ENCODE measurements around the gene SLC30A4.
"Not testable (repeated sequence)": the region's sequence is repeated elsewhere in the genome, so short reads cannot be mapped to it uniquely, and the experiment has no call there.

Gene SLC30A4

DNA sequence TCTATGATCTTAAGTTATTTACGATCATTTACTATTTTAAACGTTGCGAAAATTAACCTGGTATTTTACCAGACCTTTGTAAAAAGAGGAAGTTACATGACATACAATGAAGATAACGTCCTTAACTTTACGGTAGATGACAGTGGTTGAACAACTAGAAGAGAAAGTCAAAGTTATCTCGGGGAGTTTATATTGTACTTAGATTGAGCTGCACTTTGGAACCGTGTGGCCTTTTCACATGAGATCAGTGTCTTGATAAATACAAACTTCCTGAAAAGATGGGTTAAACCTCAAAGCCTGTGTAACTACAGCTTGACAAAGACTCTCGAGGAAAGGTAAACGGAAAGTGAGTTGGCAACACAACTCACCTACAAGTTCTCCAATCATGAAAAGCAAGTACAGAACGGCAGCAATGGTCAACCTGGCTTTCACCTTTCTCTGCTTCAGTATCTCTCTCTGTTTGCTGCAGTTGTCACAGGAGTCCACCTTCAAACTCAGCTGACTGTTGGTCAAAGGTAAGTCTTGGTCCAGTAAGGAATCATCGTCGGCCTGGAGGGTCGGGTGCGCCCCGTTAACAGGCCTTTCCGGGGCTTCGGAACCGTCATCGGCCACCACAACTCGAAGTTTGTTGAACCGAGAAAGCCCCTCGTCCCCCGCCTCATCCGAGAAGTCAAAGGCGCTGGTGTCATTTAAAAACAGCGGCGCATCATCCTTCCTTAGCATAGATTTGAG, 793 bp downstream of the SLC30A4 start:
- DNase-seq (ENCODE audit: low read depth, low spot score), result peak; percentile 36
- H3K4me3 ChIP-seq (ENCODE audit: low read length), result peak overlapping the region; percentile 65

DNA sequence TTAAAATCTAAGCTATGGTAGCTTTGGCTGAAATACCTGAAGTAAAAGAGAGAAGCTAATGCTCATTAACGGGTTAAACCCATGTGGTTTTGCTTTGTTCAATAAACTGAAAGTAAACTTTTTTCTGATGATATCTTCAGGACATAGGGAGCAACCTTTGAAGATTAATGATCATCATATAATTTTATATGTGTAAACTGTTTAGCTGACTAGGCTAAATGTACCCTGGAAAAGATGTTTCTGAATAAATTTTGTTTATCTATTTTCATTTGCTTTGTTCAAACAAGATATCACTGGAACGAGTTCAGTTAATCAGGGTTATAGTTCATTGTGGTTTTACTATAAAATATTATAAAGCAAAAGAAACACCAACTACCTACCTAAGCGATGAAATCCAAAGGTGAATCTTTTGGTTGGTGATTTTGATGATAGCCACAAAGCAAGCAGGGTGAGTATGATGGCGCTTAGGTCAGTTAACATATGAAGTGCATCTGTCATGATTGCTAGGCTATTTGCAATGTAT, 11.7 kb downstream of the SLC30A4 start:
- no peak overlapping the region for H3K4me3 ChIP-seq (ENCODE audit: low read length)
- DNase-seq (ENCODE audit: low read depth, low spot score), result no peak

DNA sequence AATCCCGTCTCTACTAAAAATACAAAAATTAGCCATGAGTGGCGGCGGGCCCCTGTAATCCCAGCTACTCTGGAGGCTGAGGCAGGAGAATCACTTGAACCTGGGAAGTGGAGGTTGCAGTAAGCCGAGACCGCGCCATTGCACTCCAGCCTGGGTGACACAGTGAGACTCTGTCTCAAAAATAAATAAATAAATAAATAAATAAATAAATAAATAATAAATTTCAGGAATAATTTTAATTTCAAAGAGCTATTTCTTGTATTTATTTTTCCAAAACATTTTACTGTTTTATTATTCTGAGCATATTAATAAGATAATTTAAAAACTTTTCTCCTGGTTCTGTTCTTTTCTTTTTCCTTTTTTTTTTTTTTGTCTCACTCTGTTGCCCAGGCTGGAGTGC, 15.4 kb downstream of the SLC30A4 start:
- not testable (repeated sequence) for DNase-seq (ENCODE audit: low read depth, low spot score); H3K4me3 ChIP-seq (ENCODE audit: low read length)

DNA sequence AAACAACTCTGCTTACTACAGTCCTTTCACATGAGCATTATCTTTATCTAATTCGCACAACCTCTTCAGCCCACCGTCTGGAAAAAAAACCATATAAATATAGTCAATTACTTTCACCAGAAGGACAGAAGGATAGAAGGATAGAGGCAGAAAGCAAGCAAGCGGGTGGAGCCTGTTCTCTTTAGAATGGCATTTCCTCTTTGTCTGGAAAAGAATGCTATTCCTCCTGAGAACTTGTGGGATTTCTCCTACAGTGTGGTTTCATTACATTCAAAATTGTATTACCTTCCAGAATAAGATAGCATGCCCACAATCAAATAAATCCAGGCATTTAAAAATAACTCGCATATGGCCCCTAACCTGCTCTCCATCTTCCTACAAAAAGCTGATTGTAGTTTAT, 23.1 kb downstream of the SLC30A4 start:
- no peak overlapping the region for H3K4me3 ChIP-seq (ENCODE audit: low read length)
- DNase-seq (ENCODE audit: low read depth, low spot score), result no peak

DNA sequence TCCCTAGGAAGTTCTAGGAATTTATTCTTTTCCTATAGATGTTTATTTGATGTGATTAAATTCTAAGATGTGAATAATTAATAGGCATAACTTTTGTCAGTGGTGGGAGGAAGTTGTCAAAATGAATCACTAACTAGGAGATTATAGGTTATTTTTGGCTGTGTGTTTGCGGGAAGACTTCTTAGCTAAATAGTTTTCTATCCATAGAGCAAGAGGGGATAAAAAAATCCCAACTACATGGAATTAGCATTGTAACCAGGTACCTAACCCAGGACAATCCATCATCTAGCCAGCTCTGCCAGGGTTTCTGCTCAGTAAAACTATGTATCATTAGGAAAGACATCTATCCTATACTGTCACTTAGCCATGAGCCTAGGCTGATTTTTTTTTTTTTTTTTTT, 23.9 kb downstream of the SLC30A4 start:
- DNase-seq (ENCODE audit: low read depth, low spot score), result no peak
- no peak overlapping the region for H3K4me3 ChIP-seq (ENCODE audit: low read length)

DNA sequence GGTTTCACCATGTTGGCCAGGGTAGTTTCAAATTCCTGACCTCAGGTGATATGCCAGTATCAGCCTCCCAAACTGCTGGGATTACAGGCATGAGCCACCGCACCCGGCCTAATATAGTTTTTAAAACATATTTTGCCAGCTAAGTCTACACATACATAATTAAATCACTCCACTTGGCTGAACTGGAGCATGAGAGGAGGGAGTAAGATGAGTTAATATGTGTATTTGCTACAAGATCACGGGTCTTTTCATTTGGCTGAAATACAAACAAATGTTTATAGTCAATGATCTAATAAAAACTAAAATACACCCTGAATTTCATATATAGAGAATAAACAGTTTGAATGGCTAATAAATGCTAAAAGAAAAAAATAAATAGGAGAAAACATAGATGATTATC, 25.3 kb downstream of the SLC30A4 start:
- DNase-seq (ENCODE audit: low read depth, low spot score), result no peak
- H3K4me3 ChIP-seq (ENCODE audit: low read length), result no peak overlapping the region

DNA sequence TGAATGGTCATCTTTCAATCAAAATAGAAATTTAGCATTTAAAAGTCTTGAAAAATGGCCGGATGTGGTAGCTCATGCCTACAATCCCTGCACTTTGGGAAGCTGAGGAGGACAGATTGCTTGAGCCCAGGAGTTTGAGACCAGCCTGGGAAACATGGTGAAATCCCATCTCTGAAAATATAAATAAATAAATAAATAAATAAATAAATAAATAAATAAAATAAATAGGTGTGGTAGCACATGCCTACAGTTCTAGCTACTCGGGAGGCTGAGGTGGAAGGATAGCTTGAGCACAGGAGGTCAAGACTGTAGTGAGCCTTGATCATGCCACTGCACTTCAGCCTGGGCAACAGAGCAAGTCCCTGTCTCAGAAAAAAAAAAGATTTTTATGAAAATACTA, 25.9 kb downstream of the SLC30A4 start:
- no peak overlapping the region for H3K4me3 ChIP-seq (ENCODE audit: low read length)
- no peak for DNase-seq (ENCODE audit: low read depth, low spot score)

DNA sequence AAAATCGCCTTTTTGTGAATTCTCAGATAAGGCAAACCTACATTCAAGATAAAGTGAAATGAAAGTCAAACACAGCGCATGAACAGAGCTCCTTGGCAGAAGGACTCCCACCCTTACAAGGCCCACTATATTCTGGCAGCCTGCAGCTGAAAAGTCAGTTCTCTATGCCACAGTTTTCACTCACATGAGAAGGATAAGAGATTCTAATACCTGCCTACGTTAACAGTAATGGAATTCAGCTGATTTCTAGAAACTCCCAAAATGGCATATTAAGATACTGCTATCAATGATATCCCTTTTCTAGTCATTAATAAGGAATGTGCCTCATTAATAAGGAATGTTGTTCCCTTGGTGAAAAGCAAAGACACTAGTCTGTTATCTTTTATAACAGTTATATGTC, 27.0 kb downstream of the SLC30A4 start:
- H3K4me3 ChIP-seq (ENCODE audit: low read length), result no peak overlapping the region
- no peak for DNase-seq (ENCODE audit: low read depth, low spot score)

DNA sequence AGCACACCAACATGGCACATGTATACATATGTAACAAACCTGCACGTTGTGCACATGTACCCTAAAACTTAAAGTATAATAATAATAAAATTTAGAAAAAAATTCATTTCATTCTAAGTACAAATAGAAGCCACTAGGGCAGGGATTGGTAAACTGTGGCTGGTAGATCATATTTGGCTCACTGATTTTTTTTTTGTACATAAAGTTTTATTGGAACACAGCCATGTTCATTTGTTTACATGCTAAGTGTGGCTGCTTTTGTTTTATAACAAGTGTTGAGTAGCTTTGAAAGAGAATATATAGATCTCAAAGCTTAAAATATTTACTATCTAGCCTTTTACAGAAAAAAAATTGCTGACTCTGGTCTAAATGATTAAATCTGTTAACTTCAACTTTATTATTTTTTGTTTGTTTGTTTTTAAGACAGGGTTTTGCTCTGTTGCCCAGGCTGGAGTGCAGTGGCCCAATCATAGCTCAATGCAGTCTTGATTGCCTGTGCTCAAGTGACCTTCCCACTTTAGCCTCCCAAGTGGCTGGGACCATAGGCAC, 32.8 kb downstream of the SLC30A4 start:
- no peak overlapping the region for H3K4me3 ChIP-seq (ENCODE audit: low read length)

DNA sequence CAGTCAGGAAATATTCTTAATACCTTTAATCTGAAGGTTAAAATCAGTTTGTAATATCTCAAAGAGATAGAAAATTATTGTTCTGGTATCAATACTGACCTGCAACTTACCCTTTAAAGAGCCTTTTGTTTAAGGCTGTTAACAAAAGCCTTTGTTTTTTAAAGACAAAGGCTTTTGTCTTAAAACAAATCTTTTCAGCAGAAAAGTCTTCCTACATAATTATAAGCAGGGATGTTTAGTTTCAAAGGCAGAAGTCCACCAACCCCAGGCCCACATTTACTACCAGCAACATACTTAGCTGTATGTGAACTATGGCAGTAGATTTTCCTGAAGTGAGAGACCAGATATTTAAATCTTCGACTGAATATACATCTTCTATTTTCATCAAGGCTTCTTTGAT, 36.2 kb downstream of the SLC30A4 start:
- H3K4me3 ChIP-seq (ENCODE audit: low read length), result no peak overlapping the region
- no peak for DNase-seq (ENCODE audit: low read depth, low spot score)

More for the DNA sequence above, 32.8 kb downstream of the SLC30A4 start:
- no peak for DNase-seq (ENCODE audit: low read depth, low spot score)

DNA sequence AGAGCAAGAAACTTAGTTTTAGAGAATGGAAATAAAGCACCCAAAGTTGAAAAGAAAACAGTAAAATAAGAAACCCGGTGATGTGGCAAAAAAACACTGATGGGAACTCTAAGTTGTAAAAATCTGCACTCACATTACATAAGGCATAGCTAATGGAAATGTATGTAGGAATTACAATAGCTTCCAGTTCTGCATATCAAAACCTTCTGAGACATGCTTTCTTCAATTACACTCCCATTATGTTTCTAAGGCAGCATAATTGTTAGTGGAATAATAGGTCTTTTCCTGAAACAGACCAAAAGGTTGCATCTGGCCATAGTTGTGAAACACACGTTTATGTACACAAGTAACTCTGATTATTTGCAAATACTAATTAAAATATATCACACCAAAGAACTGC, 41.4 kb downstream of the SLC30A4 start:
- no peak overlapping the region for H3K4me3 ChIP-seq (ENCODE audit: low read length)
- no peak for DNase-seq (ENCODE audit: low read depth, low spot score)

DNA sequence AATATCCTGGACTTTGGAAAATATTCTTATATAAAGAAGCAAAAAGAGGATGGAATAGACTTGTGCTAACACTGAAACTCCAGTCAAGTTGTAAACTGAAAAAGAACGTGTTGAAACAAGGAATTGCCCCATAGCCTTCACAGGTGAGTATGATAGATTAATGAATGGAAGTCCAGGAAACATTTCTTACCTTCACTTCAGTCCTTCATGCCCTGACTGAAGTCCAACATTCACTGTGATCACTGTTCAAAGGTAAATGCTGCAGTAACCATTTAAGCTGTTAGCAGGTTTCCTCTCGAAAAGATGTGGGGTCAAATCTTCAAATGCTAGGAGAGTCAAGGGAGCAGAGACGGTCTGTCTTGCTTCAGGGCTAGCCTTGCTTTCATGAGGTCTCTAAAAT, 46.1 kb downstream of the SLC30A4 start:
- no peak for DNase-seq (ENCODE audit: low read depth, low spot score)
- no peak overlapping the region for H3K4me3 ChIP-seq (ENCODE audit: low read length)

DNA sequence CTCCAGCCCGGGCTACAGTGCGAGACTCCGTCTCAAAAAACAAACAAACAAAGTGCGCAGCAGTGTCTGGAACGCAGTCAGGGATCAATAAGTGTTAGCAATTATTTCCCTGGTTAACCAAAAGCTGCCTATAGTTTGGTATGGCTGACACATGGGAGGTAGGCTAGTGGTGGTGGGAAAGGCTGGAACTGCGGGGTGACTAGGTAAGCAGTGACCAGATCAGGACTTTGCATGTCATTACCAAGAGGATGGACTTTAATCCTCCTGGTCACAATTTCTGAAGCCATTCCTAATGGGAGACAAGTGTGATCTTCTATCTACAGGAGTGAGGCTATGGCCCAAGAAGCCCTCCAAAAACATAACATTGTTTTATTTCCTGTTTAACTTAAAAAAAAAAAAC, 47.8 kb downstream of the SLC30A4 start:
- H3K4me3 ChIP-seq (ENCODE audit: low read length), result no peak overlapping the region
- no peak for DNase-seq (ENCODE audit: low read depth, low spot score)

DNA sequence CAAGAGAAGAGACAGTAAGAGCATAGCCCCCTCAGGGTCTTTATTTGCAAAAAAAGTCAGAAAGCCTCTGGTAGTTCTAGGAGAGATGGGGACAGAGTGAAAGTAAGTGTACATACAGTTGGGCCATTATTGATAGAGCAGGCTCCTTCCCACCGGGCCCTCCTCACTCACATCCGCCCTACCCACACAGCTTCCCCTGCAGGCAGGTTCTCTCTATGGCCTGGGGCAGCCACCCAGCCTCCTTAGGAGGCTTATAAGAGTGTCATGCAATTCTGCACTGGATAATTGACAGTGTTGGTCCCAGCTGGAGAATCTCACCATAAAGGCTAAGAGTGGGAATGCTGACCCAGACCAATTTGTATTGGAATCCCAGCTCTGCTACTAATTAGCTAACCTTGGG, 49.5 kb downstream of the SLC30A4 start:
- DNase-seq (ENCODE audit: low read depth, low spot score), result no peak
- H3K4me3 ChIP-seq (ENCODE audit: low read length), result no peak overlapping the region

DNA sequence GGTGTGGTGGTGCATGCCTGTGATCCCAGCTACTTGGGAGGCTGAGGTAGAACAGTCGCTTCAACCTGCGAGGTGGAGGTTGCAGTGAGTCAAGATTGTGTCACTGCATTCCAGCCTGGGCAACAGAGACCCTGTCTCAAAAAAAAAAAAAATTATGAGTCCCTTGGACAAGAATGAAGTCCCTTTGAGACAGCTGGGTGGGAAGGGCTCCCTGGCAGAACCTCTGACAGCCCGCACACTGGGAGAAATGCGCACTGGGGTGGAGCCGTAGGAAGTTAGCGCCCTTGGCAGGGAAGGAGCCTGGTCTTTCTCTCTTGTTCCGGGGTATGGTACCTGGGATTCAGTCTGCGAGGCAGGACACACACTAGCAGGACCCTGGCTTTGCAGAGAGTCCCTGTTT, 51.4 kb downstream of the SLC30A4 start:
- no peak for DNase-seq (ENCODE audit: low read depth, low spot score)

DNA sequence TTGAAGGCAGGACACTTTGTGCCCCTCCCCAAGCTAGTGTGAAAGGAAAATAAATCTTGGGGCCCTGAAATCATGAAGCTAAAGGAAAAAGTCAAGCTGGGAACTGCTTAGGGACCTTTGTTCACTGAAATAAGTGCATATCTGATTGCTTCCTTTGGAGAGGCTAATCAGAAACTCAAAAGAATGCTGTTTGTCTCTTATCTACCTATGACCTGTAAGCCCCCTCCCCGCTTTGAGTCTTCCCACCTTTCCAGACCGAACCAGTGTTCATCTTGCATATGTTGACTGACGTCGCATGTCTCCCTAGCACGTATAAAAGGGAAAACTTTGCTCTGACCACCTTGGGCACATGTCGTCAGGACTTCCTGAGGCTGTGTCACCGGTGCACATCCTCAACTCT, 53.1 kb downstream of the SLC30A4 start:
- no peak for DNase-seq (ENCODE audit: low read depth, low spot score)
- no peak overlapping the region for H3K4me3 ChIP-seq (ENCODE audit: low read length)

More for the DNA sequence above, 51.4 kb downstream of the SLC30A4 start:
- no peak overlapping the region for H3K4me3 ChIP-seq (ENCODE audit: low read length)

DNA sequence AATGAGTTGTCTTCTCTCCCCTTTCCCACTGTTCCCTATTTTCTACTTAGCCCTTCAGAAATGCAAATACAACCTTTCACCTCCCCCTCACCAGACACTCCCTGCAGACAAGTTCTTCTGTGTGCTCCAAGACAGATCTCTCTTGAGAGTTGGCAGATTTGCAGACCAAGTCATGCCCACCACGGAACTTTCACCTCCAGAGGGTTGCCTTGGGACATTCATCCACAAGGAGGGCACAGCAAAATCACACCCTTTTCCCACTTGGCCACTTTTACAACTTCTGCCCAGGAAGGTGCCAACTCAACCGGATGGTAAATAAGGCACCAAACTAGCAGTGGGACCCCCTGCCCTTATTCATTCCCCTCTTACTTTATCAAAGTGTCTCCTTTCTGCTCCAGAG, 53.5 kb downstream of the SLC30A4 start:
- H3K4me3 ChIP-seq (ENCODE audit: low read length), result no peak overlapping the region
- DNase-seq (ENCODE audit: low read depth, low spot score), result no peak

DNA sequence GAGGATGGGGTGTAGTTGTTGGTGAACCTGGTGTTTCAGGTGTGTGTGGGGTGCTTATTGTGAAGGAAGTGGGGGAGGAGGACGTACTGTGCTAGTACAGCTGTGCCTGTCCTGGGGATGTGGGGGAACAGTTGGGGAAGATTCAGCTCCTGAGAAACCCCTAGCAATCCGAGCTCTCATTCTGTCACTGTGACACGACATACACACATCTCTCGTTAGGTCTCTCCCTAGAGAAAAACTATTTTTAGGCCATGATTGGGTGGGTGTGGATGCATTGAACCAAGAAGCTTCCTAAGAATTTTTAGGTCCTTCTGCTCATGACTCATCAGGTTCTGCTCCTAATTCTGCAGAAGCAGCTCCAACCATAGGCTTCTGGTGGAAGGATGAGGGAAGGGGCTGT, 54.3 kb downstream of the SLC30A4 start:
- no peak overlapping the region for H3K4me3 ChIP-seq (ENCODE audit: low read length)
- DNase-seq (ENCODE audit: low read depth, low spot score), result no peak

DNA sequence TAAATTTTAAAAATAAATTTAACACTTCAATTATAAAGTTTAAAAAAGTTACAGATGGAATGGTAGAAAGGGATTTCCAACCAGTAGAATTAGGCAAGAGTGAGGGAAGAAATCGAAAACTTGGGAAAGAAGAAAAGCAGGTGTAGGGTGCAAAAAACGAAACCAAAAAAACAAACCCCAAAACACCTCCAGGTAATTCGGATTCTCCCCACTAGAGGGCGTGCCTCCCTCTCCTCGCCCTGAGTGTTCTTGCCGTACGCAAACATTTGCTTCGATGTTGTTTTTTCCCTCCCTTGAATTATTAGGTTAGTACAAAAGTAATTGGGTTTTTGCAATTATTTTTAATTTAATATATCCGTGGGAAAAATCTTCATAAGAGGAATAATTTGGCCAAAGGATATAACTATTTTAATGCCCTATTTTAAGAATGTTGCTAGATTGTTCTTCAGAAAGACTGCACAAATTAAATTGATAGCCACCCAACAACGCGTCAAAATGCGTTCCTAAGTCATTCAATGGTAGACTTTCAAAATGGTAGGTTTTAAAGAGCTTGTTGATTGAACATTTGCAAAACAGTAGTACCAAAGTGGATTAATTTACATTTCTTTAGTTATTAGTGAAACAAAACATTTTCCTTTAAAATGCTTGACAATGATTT, 63.7 kb downstream of the SLC30A4 start:
- DNase-seq (ENCODE audit: low read depth, low spot score), result peak; percentile 69
- peak overlapping the region; percentile 56 for H3K4me3 ChIP-seq (ENCODE audit: low read length)

All from Jurkat, Clone E6-1 (cell line).